Vagina (tissue), 2 donors: Measurements from ENCODE around the gene LDLRAD4. TPM values are rescaled to one million over a fixed set of nuclear protein-coding genes. Genes with fewer than 3 reads are reported as not detected.

Source experiments
- DNase-seq, 2 donors: peaks; one replicate each; pipeline ENCODE4 v3.0.0-alpha.2; 2017; ENCODE audit errors: extremely low spot score in 2 of 2
- H3K27ac ChIP-seq: fragments of 200-600 bp; sonication (generic); one replicate; pipeline ENCODE4 v1.5.1; 2019
- H3K27me3 ChIP-seq: fragments of 200-600 bp; sonication (generic); one replicate; pipeline ENCODE4 v1.5.1; 2019
- H3K36me3 ChIP-seq, 2 donors: fragments of 200-600 bp; sonication (generic); one replicate each; pipeline ENCODE4 v1.5.1; 2017 to 2019
- H3K4me1 ChIP-seq: fragments of 200-600 bp; sonication (generic); one replicate; pipeline ENCODE4 v1.5.1; 2019
- H3K4me3 ChIP-seq, 2 donors: fragments of 200-600 bp; sonication (generic); 1 replicate in 1 of 2; 2 replicates in 1 of 2; pipeline ENCODE4 v1.5.1; 2016 to 2019
- H3K9me3 ChIP-seq: fragments of 200-600 bp; sonication (generic); one replicate; pipeline ENCODE4 v1.5.1; 2019
- CTCF ChIP-seq, 3 experiments: fragments of 450-650 bp in 2 of 3; fragments of 200-600 bp in 1 of 3; sonication (generic) in 1 of 3; IDR thresholded peaks; one replicate each; pipeline ENCODE4 v1.5.1; 2017 to 2019; ENCODE audit warnings: antibody characterized with exemption in 3 of 3, mild to moderate bottlenecking in 2 of 3, moderate library complexity in 2 of 3
- POLR2A ChIP-seq, 2 donors: fragments of 450-650 bp; IDR thresholded peaks; one replicate each; pipeline ENCODE4 v1.6.1; 2017; ENCODE audit warnings: antibody characterized with exemption in 2 of 2, mild to moderate bottlenecking in 2 of 2, moderate library complexity in 2 of 2
- POLR2AphosphoS5 ChIP-seq, 2 donors: sonication (generic); formaldehyde crosslinking; IDR thresholded peaks; one replicate each; pipeline ENCODE4 v1.9.0; 2017; ENCODE audit warnings: antibody characterized with exemption in 2 of 2, mild to moderate bottlenecking in 2 of 2, low read depth in 1 of 2; ENCODE audit not compliant: insufficient read depth in 1 of 2
- intact Hi-C: fragments of 100-400 bp; cut with DNase I; formaldehyde crosslinking; loops from one replicate; pipeline ENCODE4 v1.15.1; 2023
- total RNA-seq: library from RNA; depleted of rRNA; stranded (reverse); fragments of >200 nt; gene quantifications from one replicate; pipeline ENCODE4 v1.2.3, GENCODE V29; 2016

The LDLRAD4 gene
- total RNA-seq, 1 donor from 2014 or later = 24.3 TPM

GRCh38 chr18:13611601-13612195 lies 393.1 kb downstream of the LDLRAD4 start:
- Histone ChIP-seq H3K36me3 (no peaks in the 10 kb centered on the region), H3K9me3 (no peaks in the 10 kb centered on the region), H3K27ac (peak overlapping the region; percentile 74), H3K4me1 (peaks cover 29% of the 10 kb centered on the region), H3K27me3 (no peaks in the 10 kb centered on the region), H3K4me3 (peak overlapping the region; percentile 37 to 40)
- TF ChIP-seq CTCF (IDR thresholded peaks at IDR 0.05) (no peak), POLR2AphosphoS5 (IDR thresholded peaks at IDR 0.05; ENCODE audit: insufficient read depth in 1 of 2, low read depth in 1 of 2) (peak in 1 of 2 donors; percentile 51), POLR2A (IDR thresholded peaks at IDR 0.05) (no peak)
- DNase-seq = peak in 1 of 2 donors; percentile 85
- intact Hi-C loops = loop anchor here (10.0 kb wide), 1 partner anchor 67 kb away; no protein-coding TSS in a partner anchor

- no peaks in the 10 kb centered on the region for H3K27me3 ChIP-seq
- peak in 1 of 2 donors; percentile 87 for DNase-seq
- no peak overlapping the region for H3K27ac ChIP-seq
- H3K4me3 ChIP-seq = peak overlapping the region; percentile 37 to 40
- H3K9me3 ChIP-seq = no peaks in the 10 kb centered on the region
- peaks cover 29% of the 10 kb centered on the region for H3K4me1 ChIP-seq
- no peaks in the 10 kb centered on the region for H3K36me3 ChIP-seq
- intact Hi-C loops = loop anchor here (10.0 kb wide), 1 partner anchor 68 kb away; no protein-coding TSS in a partner anchor
- TF ChIP-seq CTCF (IDR thresholded peaks at IDR 0.05) (no peak), POLR2AphosphoS5 (IDR thresholded peaks at IDR 0.05; ENCODE audit: insufficient read depth in 1 of 2, low read depth in 1 of 2) (no peak), POLR2A (IDR thresholded peaks at IDR 0.05) (no peak)
Measured at GRCh38 chr18:13612196-13612997, 393.8 kb downstream of the LDLRAD4 start.

- H3K27ac ChIP-seq = no peak overlapping the region
- no peak overlapping the region for H3K4me3 ChIP-seq
- intact Hi-C loops = loop anchor here (10.0 kb wide), 1 partner anchor 68 kb away; no protein-coding TSS in a partner anchor
- TF ChIP-seq CTCF (IDR thresholded peaks at IDR 0.05) (no peak), POLR2A (IDR thresholded peaks at IDR 0.05) (no peak), POLR2AphosphoS5 (IDR thresholded peaks at IDR 0.05; ENCODE audit: insufficient read depth in 1 of 2, low read depth in 1 of 2) (no peak)
- H3K36me3 ChIP-seq = no peaks in the 10 kb centered on the region
- DNase-seq = no peak
- H3K9me3 ChIP-seq = no peaks in the 10 kb centered on the region
- no peaks in the 10 kb centered on the region for H3K27me3 ChIP-seq
- H3K4me1 ChIP-seq = peaks cover 29% of the 10 kb centered on the region
Measured at GRCh38 chr18:13613099-13613498, 394.5 kb downstream of the LDLRAD4 start.

GRCh38 chr18:13613591-13614501 lies 395.3 kb downstream of the LDLRAD4 start:
- no peaks in the 10 kb centered on the region for H3K27me3 ChIP-seq
- no peaks in the 10 kb centered on the region for H3K36me3 ChIP-seq
- DNase-seq = peak in 1 of 2 donors; percentile 79
- intact Hi-C loops = loop anchor here (10.0 kb wide), 1 partner anchor 69 kb away; no protein-coding TSS in a partner anchor
- H3K27ac ChIP-seq = no peak overlapping the region
- TF ChIP-seq CTCF (IDR thresholded peaks at IDR 0.05) (no peak), POLR2AphosphoS5 (IDR thresholded peaks at IDR 0.05; ENCODE audit: insufficient read depth in 1 of 2, low read depth in 1 of 2) (no peak), POLR2A (IDR thresholded peaks at IDR 0.05) (no peak)
- H3K4me1 ChIP-seq = peaks cover 29% of the 10 kb centered on the region
- no peak overlapping the region for H3K4me3 ChIP-seq
- H3K9me3 ChIP-seq = no peaks in the 10 kb centered on the region
